Heart left ventricle (tissue), 13 donors: Measurements from ENCODE around the gene RAD51B.

Experiments used
- CTCF ChIP-seq, 12 donors: fragments of 200-600 bp; sonication (generic) in 4 of 12; IDR thresholded peaks; one replicate each; pipeline versions ENCODE4 v1.5.0 to v1.8.0; 2018 to 2022; ENCODE audit warnings: antibody characterized with exemption in 12 of 12, mild to moderate bottlenecking in 5 of 12
- POLR2A ChIP-seq, 2 donors: fragments of 450-650 bp; IDR thresholded peaks; one replicate each; pipeline ENCODE4 v1.6.1; 2017; ENCODE audit warnings: antibody characterized with exemption in 2 of 2, mild to moderate bottlenecking in 2 of 2, moderate library complexity in 2 of 2
- donor health status: ischemic (EF 13 %, LVEDD 7.1; RV severe dilation, severe dysfunction).
- donor health status: DM: no; HTN: yes; CAD: no.
- donor health status: DM: no; HTN: no; CAD: no.
- donor health status: ischemic (EF 25% LVEDD 6.9; RV normal size, moderate dysfunction).
- donor health status: ischemic (EF 25% LVEDD 5.7; RV mildly dilated, moderate dysfunction).
- donor health status: ischemic (EF 35%, LVEDD 5.7; RV mildly dilated, moderate dysfunction).
- donor health status: nonischemic (EF 11% LVEDD 7.7; RV severe dilation, severe dysfunction).
- donor health status: DM: yes; HTN: yes; CAD: no.
- donor health status: PGD.
- donor health status: ischemic (EF 29% LVEDD 5.4; RV normal size, mild dysfunction).
- donor health status: nonischemic (EF 23%, LVEDD 6.1; RV moderate dilation, normal function).

GRCh38 chr14:68747393-68747792 lies 927.8 kb downstream of the RAD51B start:
- TF ChIP-seq POLR2A (IDR thresholded peaks at IDR 0.05) (no peak), CTCF (IDR thresholded peaks at IDR 0.05) (no peak)
